GM12878 (cell line): Measurements from ENCODE around the gene CARD9. TPM values are rescaled to one million over a fixed set of nuclear protein-coding genes. Genes with fewer than 3 reads are reported as not detected.

Source experiments
- ATAC-seq: fragments of 200-7000 bp; cut with Tn5 transposase; 3 replicates; pipeline ENCODE4 v1.9.1; 2020; ENCODE audit warnings: mild to moderate bottlenecking, moderate library complexity
- BruUV-seq: library from RNA; stranded (reverse); fragments of 400-500 nt; replicated peaks from 2 replicates; lab custom pipeline; 2021; lab: Mats Ljungman, UMichigan
- CTCF ChIA-PET: fragments of 300-600 bp; sonication (Branson Sonifier 250); formaldehyde crosslinking; extraction: SDS; loops from one replicate; lab custom pipeline; 2021; ENCODE audit warnings: inconsistent platforms; lab: Yijun Ruan, JAX
- POLR2A ChIA-PET: fragments of 350-600 bp; formaldehyde crosslinking; extraction: SDS; loops from one replicate; lab custom pipeline; 2021; ENCODE audit warnings: inconsistent platforms; lab: Charles Lee
- RAD21 ChIA-PET: fragments of 300-600 bp; sonication (Branson Sonifier 250); formaldehyde crosslinking; loops from one replicate; lab custom pipeline; 2023; ENCODE audit warnings: antibody characterized with exemption; ENCODE audit not compliant: unreplicated experiment; lab: Charles Lee
- SMC1A ChIA-PET: fragments of 300-600 bp; sonication (Branson Sonifier 250); formaldehyde crosslinking; loops from one replicate; lab custom pipeline; 2023; ENCODE audit not compliant: unreplicated experiment, uncharacterized antibody; lab: Charles Lee
- DNase-seq: peaks from one replicate; pipeline ENCODE4 v3.0.0-alpha.2; 2011; ENCODE audit warnings: low read depth, low spot score
- FAIRE-seq: peaks from 3 replicates; lab custom pipeline; 2011; peaks lifted over from hg19 to GRCh38; lab: Jason Lieb, UNC
- H2AFZ ChIP-seq: 2 replicates; pipeline ENCODE4 v1.6.0; 2011; ENCODE audit warnings: low read depth, low read length, control low read depth; ENCODE audit not compliant: control insufficient read depth
- H3K27ac ChIP-seq: 2 replicates; pipeline ENCODE4 v1.5.1; 2011; ENCODE audit warnings: control low read depth; ENCODE audit not compliant: control insufficient read depth, insufficient read depth
- H3K27me3 ChIP-seq, 2 experiments: replicated peaks in 1 of 2; 2 replicates each; pipeline versions ENCODE4 v1.6.0 to v1.6.1; 2011; ENCODE audit warnings: low read length in 1 of 2; ENCODE audit not compliant: control insufficient read depth in 2 of 2, insufficient read depth in 2 of 2
- H3K36me3 ChIP-seq, 2 experiments: 2 replicates each; pipeline ENCODE4 v1.5.1; 2011; ENCODE audit warnings: low read length in 1 of 2; ENCODE audit not compliant: control insufficient read depth in 2 of 2, insufficient read depth in 2 of 2
- H3K4me1 ChIP-seq: 2 replicates; pipeline ENCODE4 v1.6.1; 2011; ENCODE audit warnings: mild to moderate bottlenecking, low read length, moderate library complexity, mixed read lengths; ENCODE audit not compliant: control insufficient read depth, insufficient read depth
- H3K4me2 ChIP-seq: 2 replicates; pipeline ENCODE4 v1.6.0; 2011; ENCODE audit warnings: control low read depth; ENCODE audit not compliant: control insufficient read depth, insufficient read depth
- H3K4me3 ChIP-seq: fragments of 200-600 bp; sonication (generic); 2 replicates; pipeline ENCODE4 v1.5.1; 2016
- H3K79me2 ChIP-seq: 2 replicates; pipeline ENCODE4 v1.6.0; 2011; ENCODE audit warnings: low read length; ENCODE audit not compliant: control insufficient read depth, insufficient read depth
- H3K9ac ChIP-seq: 2 replicates; pipeline ENCODE4 v1.8.0; 2011; ENCODE audit warnings: low read length, control low read depth, mixed read lengths; ENCODE audit not compliant: control insufficient read depth, insufficient read depth
- H3K9me3 ChIP-seq: replicated peaks from 3 replicates; pipeline ENCODE4 v1.5.1; 2011; ENCODE audit warnings: mild to moderate bottlenecking, low read length; ENCODE audit not compliant: control insufficient read depth, insufficient read depth
- H4K20me1 ChIP-seq: 2 replicates; pipeline ENCODE4 v1.6.0; 2011; ENCODE audit not compliant: control insufficient read depth, insufficient read depth
- ATF2 ChIP-seq: IDR thresholded peaks from 2 replicates; pipeline ENCODE4 v1.6.1; 2012; ENCODE audit warnings: low read length, inconsistent platforms
- CHD1 ChIP-seq: IDR thresholded peaks from 2 replicates; pipeline ENCODE4 v1.6.1; 2012; ENCODE audit warnings: low read depth, low read length, improper control_type of control experiment
- MYB ChIP-seq: fragments of 150-350 bp; IDR thresholded peaks from 2 replicates; pipeline ENCODE4 v1.6.1; 2014; ENCODE audit warnings: mild to moderate bottlenecking, low read depth, low read length, borderline replicate concordance
- PML ChIP-seq: IDR thresholded peaks from 2 replicates; pipeline ENCODE4 v1.6.1; 2012; ENCODE audit warnings: low read length, inconsistent platforms
- SP1 ChIP-seq: IDR thresholded peaks from one replicate; pipeline ENCODE4 v1.6.1; 2011; ENCODE audit warnings: low read depth, low read length
- WGBS: methylation state at CpG from one replicate; pipeline ENCODE4 v1.1.6; 2016; ENCODE audit warnings: low lambda C conversion rate; ENCODE audit not compliant: insufficient replicate concordance, insufficient coverage; ENCODE audit errors: missing lambda C conversion rate; 5-methylcytosine and 5-hydroxymethylcytosine counted together
- in situ Hi-C: fragments of 300-500 bp; cut with MboI; formaldehyde crosslinking; loops from 9 replicates; pipeline ENCODE4 v1.14.3; 2018; ENCODE audit warnings: mixed read lengths
- intact Hi-C: fragments of 100-400 bp; cut with micrococcal nuclease; formaldehyde crosslinking; loops from one replicate; pipeline ENCODE4 v1.14.2; 2022; ENCODE audit not compliant: unreplicated experiment
- polyA plus RNA-seq, 11 experiments: library from polyadenylated mRNA; depleted of rRNA in 4 of 11; unstranded in 6 of 11; stranded (reverse) in 5 of 11; fragments of >200 nt; fragmentation: Nextera tagmentation in 4 of 11; fragmentation: Illumina TruSeq in 1 of 11; extraction: Ambion mirVana in 4 of 11; extraction: Trizol in 1 of 11; gene quantifications; 1 replicate in 1 of 11; 2 replicates in 10 of 11; pipeline versions ENCODE4 v1.2.1 to v1.2.3, GENCODE V29; 2011 to 2016; ENCODE audit warnings: inconsistent platforms in 2 of 11, missing spikeins in 2 of 11, low read depth in 1 of 11
- total RNA-seq, 4 experiments: library from RNA; depleted of rRNA in 3 of 4; stranded (reverse); fragments of >200 nt in 3 of 4; fragmentation: Illumina TruSeq in 1 of 4; extraction: Trizol in 1 of 4; gene quantifications; 2 replicates each; pipeline versions ENCODE4 v1.2.1 to v1.2.3, GENCODE V29; 2013 to 2021
- TF ChIP-seq, protein P1 (sequence below): fragments of 450-650 bp; IDR thresholded peaks from 2 replicates; pipeline ENCODE4 v1.6.1; 2017; ENCODE audit warnings: borderline replicate concordance

Gene CARD9
- total and polyA plus RNA-seq, 10 of the 15 experiments (the other 5 are each of a cell fraction or from before 2014, with no cell fraction given), result 0.11 to 4.9 (median 1.8) TPM; not detected in 1

GRCh38 chr9:136371533-136371880 is 2.0 kb downstream of the CARD9 start (continued):
- TF ChIP-seq ATF2 (no peak), CHD1 (no peak), PML (no peak)

GRCh38 chr9:136370687-136371532 is 2.6 kb downstream of the CARD9 start:
- H3K9me3 ChIP-seq, result no peaks in the 10 kb centered on the region
- TF ChIP-seq, protein P1, sequence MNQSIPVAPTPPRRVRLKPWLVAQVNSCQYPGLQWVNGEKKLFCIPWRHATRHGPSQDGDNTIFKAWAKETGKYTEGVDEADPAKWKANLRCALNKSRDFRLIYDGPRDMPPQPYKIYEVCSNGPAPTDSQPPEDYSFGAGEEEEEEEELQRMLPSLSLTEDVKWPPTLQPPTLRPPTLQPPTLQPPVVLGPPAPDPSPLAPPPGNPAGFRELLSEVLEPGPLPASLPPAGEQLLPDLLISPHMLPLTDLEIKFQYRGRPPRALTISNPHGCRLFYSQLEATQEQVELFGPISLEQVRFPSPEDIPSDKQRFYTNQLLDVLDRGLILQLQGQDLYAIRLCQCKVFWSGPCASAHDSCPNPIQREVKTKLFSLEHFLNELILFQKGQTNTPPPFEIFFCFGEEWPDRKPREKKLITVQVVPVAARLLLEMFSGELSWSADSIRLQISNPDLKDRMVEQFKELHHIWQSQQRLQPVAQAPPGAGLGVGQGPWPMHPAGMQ, result no peak
- TF ChIP-seq SP1, result no peak
- no peak for TF ChIP-seq MYB
- TF ChIP-seq, all 136 proteins: peak for 0
- Histone ChIP-seq H3K4me3 (no peak overlapping the region), H3K79me2 (no peaks in the 10 kb centered on the region), H3K27me3 (no peaks in the 10 kb centered on the region), H3K9ac (no peak overlapping the region), H2AFZ (no peak overlapping the region), H3K36me3 (peaks cover 0 to 1% of the 10 kb centered on the region in 2 experiments; a peak in 3 of 4 replicates), H3K27ac (no peak overlapping the region), H3K4me1 (0 out of 2 replicates have a peak, but pooled peaks cover 4% of the 10 kb centered on the region), H4K20me1 (no peaks in the 10 kb centered on the region), H3K4me2 (no peak overlapping the region)
- RAD21 ChIA-PET, result no interaction called here
- no peak for FAIRE-seq
- SMC1A ChIA-PET, result interaction anchor here (0.8 kb wide), 1 partner anchor 115 kb away, joined by 3 read pairs; no protein-coding TSS in a partner anchor
- CTCF ChIA-PET, result no interaction called here
- BruUV-seq, result no TSS peak
- in situ Hi-C loops (no loop called here), intact Hi-C loops (no loop called here)
- no peak for DNase-seq
- WGBS, result 86% methylated on average over 35 of the region's 54 CpGs
- POLR2A ChIA-PET, result no interaction called here
- no peak for ATAC-seq
